ENCODE results near the gene ANTXR1.

Gene ANTXR1

DNA sequence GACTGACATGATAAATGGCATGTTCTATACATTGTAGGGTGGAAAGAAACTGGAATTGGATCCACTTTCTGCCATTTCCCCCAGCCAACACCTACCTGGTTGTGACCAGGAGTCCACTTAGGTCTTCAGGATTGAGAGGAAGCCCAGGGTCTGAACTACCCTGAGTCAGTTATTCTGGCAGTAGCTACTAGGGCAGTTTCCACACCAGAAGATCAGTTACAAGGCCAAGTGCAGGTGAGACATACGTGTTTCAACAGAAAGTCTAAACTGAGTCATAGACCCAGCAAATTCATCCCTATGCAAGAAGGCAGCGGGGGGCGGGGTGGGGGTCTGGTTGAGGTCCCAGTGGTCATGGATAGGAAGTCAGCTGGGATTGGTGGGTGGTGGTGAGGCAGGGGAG is 21.9 kb downstream of the ANTXR1 start:
- DNase-seq: no peak

GRCh38 chr2:69036926-69037325 is 23.9 kb downstream of the ANTXR1 start:
- DNase-seq: no peak

DNA sequence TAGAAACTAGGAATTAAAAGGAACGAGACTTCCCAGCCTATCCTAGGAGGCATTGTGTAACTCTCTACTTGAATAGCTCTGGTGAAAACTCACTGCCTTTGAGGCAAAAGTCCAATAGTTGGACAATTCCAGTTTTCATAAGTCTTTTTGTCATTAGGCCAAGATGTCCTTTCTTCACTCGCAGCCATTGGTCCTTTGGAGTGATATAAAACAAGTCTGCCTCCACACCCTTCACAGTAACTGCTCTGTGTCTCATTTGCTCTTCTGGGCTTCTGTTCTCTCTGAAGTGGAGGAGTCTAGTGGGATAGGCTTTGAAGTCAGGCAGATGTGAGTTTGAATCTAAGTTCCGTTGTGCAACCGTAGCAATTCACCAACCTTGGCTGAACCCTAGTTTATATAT is 28.2 kb downstream of the ANTXR1 start:
- no peak for DNase-seq

DNA sequence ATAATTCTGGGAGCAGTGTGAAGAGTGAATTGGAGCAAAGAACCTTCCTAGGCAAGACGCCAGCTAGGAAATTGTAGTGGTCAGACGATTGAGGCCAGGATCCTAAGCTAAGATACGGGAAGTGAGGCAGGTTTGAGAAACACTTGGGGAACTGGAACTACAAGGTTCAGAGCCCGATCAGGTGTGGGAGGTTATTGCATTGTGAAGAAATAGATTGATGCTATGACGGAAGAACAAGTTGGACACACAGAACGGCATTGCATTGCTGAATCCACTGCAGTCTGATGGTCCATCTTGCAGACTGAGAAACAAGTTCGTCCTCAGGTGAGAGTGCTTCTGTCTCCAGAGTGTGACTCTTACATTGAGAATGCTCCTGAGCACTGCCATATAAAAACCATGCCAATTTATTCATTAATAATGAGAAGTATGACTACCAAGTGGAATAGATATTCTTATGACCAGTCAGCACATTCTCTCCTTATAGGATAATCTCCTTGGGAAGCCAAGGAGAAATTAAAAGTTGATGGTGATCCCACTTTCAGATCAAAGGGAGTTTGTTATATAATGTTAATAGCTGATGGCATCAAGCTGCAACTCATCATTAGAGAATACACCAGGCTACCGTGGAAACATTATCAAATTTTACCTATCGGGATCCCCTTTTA is 30.9 kb downstream of the ANTXR1 start:
- no peak for DNase-seq

DNA sequence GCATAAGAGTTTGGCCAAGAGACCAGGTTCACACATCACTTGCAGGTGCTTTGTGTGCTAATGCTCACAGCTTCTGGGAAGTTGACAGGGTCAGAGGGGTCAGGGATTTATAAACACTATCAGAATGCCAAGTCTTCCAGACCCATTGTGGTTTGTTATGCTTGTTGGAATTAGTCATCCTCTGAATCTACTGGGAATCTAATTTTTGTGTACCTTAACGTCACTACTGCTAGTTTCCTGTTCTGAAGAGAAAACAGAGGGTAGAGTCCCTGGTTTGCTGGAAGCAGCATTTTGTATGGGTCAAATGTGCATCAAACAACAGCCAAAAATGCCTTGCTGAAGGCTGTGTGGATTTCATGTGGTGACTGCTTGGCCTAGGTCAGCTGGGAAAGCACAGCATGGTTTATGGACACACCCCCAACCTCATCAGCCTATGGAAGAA is 33.3 kb downstream of the ANTXR1 start:
- DNase-seq: no peak

DNA sequence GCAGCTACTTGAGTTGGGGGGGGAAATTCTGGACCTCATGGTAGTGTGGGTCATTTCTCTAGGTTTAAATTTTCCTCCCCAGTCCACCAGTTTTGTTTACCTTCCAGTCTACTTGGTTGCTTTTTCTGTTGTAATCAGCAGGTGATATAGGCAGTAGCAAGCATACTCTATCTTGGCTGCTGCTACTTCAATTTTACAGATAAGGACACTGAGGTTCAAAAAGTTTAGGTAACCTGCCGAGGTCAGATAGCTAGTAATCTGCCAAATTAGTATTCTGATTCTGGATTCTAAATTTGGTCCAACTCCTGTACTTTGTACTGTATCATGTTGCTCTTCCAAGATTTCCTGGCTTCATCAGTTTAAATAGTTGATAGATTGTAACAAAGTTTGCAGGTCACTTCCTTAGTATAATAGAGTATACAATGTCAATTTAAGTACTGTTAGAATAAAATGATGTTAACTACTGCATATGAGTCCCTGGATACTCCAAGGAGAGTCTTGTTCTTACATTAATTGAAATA is 34.7 kb downstream of the ANTXR1 start:
- DNase-seq: no peak

GRCh38 chr2:69050802-69051201 is 37.8 kb downstream of the ANTXR1 start:
- DNase-seq: no peak

GRCh38 chr2:69053416-69053965 is 40.5 kb downstream of the ANTXR1 start:
- no peak for DNase-seq

DNA sequence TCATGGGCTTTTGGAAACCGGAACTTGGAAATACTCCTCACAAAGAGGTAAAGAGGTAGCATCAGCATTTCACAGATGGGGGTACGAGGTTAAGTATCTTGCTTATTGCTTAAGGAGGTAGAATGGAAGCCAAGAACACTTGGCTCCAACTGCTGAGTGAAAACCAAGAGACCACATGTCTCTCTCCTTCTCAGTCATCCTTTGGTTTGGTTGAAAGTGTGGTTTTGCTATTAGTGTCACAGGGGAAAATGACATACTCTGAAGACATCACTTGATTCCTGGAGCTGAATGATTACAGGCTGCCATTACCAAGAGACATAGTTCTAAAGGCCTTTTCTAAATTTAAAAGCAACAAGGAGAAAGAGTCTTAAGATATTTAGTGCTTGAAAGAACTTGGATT is 41.5 kb downstream of the ANTXR1 start:
- no peak for DNase-seq

GRCh38 chr2:69055688-69056470 is 42.9 kb downstream of the ANTXR1 start:
- DNase-seq: no peak

DNA sequence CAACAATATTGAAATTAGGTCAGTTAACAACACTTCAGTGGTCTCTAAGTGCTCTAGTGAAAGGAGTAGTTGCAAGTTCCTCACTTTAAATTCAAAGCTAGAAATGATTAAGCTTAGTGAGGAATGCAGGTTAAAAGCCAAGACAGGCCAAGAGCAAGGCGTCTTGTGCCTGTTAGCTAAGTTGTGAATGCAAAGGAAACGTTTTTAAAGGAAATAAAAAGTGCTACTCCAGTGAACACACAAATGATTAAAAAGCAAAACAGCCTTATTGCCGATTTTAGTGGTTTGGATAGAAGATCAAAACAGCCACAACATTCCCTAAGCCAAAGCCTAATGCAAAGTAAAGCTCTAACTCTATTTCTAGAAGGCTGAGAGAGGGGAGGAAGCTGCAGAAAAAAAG is 44.7 kb downstream of the ANTXR1 start:
- DNase-seq: no peak

GRCh38 chr2:69059731-69060290 is 46.8 kb downstream of the ANTXR1 start:
- no peak for DNase-seq

GRCh38 chr2:69060938-69061501 is 48.0 kb downstream of the ANTXR1 start:
- DNase-seq: no peak

DNA sequence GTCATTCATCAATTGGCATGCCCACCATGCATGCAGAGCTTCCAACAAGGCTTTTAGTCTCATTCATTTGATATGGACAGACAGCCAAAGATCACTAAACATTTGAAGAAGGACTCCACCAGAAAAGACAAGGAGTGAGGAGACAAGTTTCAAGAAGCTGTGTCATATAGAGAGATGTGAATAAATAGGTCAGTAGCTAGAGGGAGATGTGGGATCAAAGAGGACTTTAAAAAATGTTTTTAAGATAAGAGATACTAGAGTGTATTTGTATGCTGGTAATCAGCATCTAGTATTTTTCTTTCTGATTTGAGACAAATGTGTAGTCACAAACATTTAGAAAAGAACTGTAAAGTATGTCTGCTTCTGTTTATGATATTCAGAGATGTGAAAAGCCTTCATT is 48.5 kb downstream of the ANTXR1 start:
- DNase-seq: no peak

DNA sequence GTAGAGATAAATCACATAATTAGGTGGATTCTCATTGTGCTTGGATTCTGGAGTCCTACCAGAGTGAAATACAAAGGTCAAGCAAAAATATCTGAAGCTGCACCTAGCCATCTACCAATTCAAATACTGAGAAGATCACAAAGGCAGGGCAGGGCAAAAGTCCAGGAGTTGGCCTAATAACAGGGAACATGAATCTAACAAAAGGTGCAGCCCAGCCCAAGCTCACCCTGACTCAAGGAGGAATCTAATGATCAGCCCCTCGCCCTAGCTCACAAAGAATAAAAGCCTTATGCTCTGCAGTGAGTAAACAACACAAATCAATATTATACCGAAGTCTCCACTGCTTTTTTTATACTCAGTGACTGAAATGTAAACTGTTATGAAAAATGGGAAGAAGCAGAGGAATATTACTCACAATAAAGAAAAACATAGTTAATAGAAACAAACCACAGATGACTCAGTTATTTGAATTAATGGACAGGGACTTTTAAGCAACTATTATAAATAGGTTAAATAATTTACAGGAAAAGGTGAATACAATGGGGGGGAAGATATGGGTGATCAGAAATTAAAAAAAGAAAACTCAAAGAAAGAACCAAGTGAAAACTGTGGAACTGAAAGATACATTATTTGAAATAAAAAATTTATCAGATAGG is 49.5 kb downstream of the ANTXR1 start:
- no peak for DNase-seq

DNA sequence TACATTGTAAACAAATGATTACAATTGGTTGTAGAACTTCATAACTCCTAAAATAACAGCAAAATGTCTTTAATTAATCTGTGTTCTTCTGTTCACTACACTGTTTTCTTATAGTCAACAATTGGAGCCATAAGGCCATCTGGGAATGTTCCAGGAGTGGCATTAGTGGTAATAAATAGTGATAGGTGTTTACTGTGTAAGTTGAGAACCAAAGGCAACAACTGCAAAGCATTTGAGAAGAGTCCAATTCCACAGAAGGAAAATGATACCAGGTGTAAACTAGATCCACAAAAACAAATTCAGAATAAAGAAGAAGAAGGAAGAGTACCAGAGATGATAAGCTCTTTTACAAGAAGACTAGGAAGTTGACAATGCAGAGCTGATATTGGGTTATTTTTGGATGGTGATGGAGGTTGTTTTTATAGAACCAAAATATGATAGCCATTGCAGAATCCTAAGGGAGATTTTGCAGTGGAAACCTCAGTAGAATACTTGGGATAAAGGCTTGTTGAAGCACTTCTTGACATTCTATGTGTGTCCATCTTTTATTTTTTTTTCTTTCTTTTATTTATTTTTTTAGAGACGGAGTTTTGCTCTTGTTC is 52.9 kb downstream of the ANTXR1 start:
- DNase-seq: no peak

- no peak for DNase-seq
Measured at GRCh38 chr2:69067026-69067630, 54.1 kb downstream of the ANTXR1 start.

GRCh38 chr2:69067866-69068265 is 54.9 kb downstream of the ANTXR1 start:
- DNase-seq: no peak

GRCh38 chr2:69070969-69071368 is 58.0 kb downstream of the ANTXR1 start:
- DNase-seq: no peak

DNA sequence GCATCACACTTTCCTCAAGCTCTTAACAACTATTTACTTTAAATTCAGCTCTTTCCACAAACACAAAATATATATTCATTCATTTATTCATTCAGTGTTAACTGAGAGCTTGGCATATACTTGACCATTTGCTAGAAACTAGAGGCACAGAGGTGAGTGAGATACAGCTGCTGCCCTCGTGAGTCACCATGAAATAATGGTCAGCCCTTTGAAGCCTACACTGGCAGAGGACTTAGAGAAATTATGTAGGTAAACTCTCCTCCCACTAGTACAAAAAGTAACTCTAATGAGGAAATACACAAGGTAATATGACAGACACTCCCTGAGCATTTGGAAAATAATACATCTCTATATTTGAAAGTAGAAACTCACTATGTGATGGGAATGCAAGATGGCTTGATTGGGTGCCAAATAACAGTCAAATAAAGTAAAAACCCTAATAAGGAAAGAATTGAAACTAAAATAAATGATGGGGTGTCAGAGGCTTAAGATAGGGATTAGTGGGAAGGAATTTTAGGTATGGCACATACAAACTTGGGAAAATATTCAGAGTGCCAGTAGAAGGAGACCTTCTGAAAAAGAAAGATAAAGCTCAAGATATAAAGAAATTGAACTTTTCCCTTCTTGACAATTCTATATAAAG is 61.1 kb downstream of the ANTXR1 start:
- no peak for DNase-seq

DNA sequence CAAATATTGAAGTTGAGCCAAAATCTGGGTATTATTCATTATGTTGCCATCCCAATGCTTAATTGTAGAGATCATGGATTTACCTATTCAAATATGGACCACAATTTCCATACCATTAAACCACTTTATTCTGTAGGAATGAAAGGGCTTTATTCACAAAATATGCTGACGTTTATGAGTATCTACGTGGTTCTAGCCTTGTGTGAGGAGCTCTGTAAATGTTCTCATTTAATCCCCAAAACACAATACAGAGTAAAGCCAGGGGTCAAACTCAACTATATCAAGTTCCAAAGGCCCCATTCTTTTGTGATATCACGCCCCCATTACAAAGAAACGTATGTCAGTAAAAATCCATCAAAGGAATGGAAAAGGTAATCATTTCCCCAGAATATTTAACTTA is 61.9 kb downstream of the ANTXR1 start:
- DNase-seq: no peak

All from stimulated activated naive CD4-positive, alpha-beta T cell (primary cell).